ENCODE results near the gene KRT23. TPM values are rescaled to one million over a fixed set of nuclear protein-coding genes. Genes with fewer than 3 reads are reported as not detected.

KRT23 gene
- total and polyA plus RNA-seq, 10 of the 15 experiments (the other 5 are each of a cell fraction or from before 2014, with no cell fraction given) = not detected

GRCh38 chr17:40883626-40884334 lies 53.7 kb downstream of the KRT23 start:
- no peak overlapping the region for H3K9ac ChIP-seq (ENCODE audit: control insufficient read depth, insufficient read depth, low read length)
- ChIA-PET POLR2A (no interaction called here), RAD21 (ENCODE audit: unreplicated experiment) (no interaction called here), CTCF (interaction anchor here (0.6 kb wide), 1 partner anchor 645 kb away, joined by 3 read pairs; no protein-coding TSS in a partner anchor), SMC1A (ENCODE audit: uncharacterized antibody, unreplicated experiment) (no interaction called here)
- WGBS (ENCODE audit: insufficient coverage, insufficient replicate concordance, low lambda C conversion rate, missing lambda C conversion rate) = 47% methylated on average over 7 of the region's 7 CpGs
- intact Hi-C loops (cut with micrococcal nuclease; ENCODE audit: unreplicated experiment) = no loop called here
- H3K27ac ChIP-seq (ENCODE audit: control insufficient read depth, insufficient read depth) = no peak overlapping the region
- FAIRE-seq (no peak), ATAC-seq (no peak), DNase-seq (ENCODE audit: low read depth, low spot score) (no peak)
- H3K4me2 ChIP-seq (ENCODE audit: control insufficient read depth, insufficient read depth) = no peak overlapping the region
- BruUV-seq (replicated peaks) = no TSS peak
- peaks cover 0 to 2% of the 10 kb centered on the region in 2 experiments; a peak in 1 of 4 replicates for H3K27me3 ChIP-seq (replicated peaks in 1 of 2; ENCODE audit: control insufficient read depth in 2 of 2, insufficient read depth in 2 of 2, low read length in 1 of 2)
- H3K4me3 ChIP-seq = no peak overlapping the region
- H3K79me2 ChIP-seq (ENCODE audit: control insufficient read depth, insufficient read depth, low read length) = no peaks in the 10 kb centered on the region
- H3K36me3 ChIP-seq (ENCODE audit: control insufficient read depth in 2 of 2, insufficient read depth in 2 of 2, low read length in 1 of 2) = no peaks in the 10 kb centered on the region
- no peaks in the 10 kb centered on the region; the same call in 1 of the 2 replicates for H4K20me1 ChIP-seq (ENCODE audit: control insufficient read depth, insufficient read depth)
- H3K4me1 ChIP-seq (ENCODE audit: control insufficient read depth, insufficient read depth, low read length) = no peaks in the 10 kb centered on the region
- TF ChIP-seq IKZF1 (conservative IDR thresholded peaks at IDR 0.05) = no peak
- no peak for TF ChIP-seq STAT1 (conservative IDR thresholded peaks at IDR 0.05)
- no peak for TF ChIP-seq SUPT20H (IDR thresholded peaks at IDR 0.05; ENCODE audit: borderline replicate concordance, control insufficient read depth, low read depth, low read length)
- no peak for TF ChIP-seq BRCA1 (IDR thresholded peaks at IDR 0.05; ENCODE audit: low read depth, low read length)
- TF ChIP-seq TCF12 (IDR thresholded peaks at IDR 0.05; ENCODE audit: low read depth, low read length) = no peak
- no peak for TF ChIP-seq YBX1 (IDR thresholded peaks at IDR 0.05)
- TF ChIP-seq FOXM1 (IDR thresholded peaks at IDR 0.05; ENCODE audit: low read depth, low read length) = no peak
- no peak for TF ChIP-seq TARDBP (IDR thresholded peaks at IDR 0.05; ENCODE audit: borderline replicate concordance)
- no peak for TF ChIP-seq KDM1A (IDR thresholded peaks at IDR 0.05; ENCODE audit: borderline replicate concordance)
- no peak for TF ChIP-seq SP1 (IDR thresholded peaks at IDR 0.05; ENCODE audit: low read depth, low read length)
- no peak for TF ChIP-seq FOS (IDR thresholded peaks at IDR 0.05; ENCODE audit: borderline replicate concordance, extremely low read depth, insufficient read length)
- no peak for TF ChIP-seq TBL1XR1 (IDR thresholded peaks at IDR 0.05; ENCODE audit: low read depth, low read length)
- TF ChIP-seq EZH2 (IDR thresholded peaks at IDR 0.05; ENCODE audit: borderline replicate concordance, control insufficient read depth, low read depth, low read length) = no peak
- no peak for TF ChIP-seq NFIC (IDR thresholded peaks at IDR 0.05; ENCODE audit: low read depth, low read length)
- TF ChIP-seq POLR2A (IDR thresholded peaks at IDR 0.05; ENCODE audit: low read depth, low read length) = no peak
- no peak for TF ChIP-seq ZBED1 (IDR thresholded peaks at IDR 0.05; ENCODE audit: borderline replicate concordance)
- no peak for TF ChIP-seq YY1 (IDR thresholded peaks at IDR 0.05; ENCODE audit: low read depth, low read length)
- no peak for TF ChIP-seq HDAC6 (IDR thresholded peaks at IDR 0.05; ENCODE audit: unreplicated experiment)
- no peak for TF ChIP-seq RAD51 (IDR thresholded peaks at IDR 0.05)
- TF ChIP-seq TCF7 (IDR thresholded peaks at IDR 0.05; ENCODE audit: borderline replicate concordance) = no peak
- no peaks in the 10 kb centered on the region for H3K9me3 ChIP-seq (replicated peaks; ENCODE audit: control insufficient read depth, insufficient read depth, low read length)
- H2AFZ ChIP-seq (ENCODE audit: control insufficient read depth, low read depth, low read length) = no peak overlapping the region
- in situ Hi-C loops (cut with MboI) = no loop called here

Measured in GM12878 (cell line).